Thoracic aorta (tissue), 2 donors: Measurements from ENCODE around the gene STON2. TPM values are rescaled to one million over a fixed set of nuclear protein-coding genes. Genes with fewer than 3 reads are reported as not detected.

Experiments used
- ATAC-seq: fragments of 150-250 bp; one replicate; pipeline ENCODE4 v1.8.0; 2017; ENCODE audit warnings: low read depth; ENCODE audit not compliant: insufficient number of reproducible peaks, low FRiP score
- DNase-seq: peaks from one replicate; pipeline ENCODE4 v3.0.0-alpha.2; 2020; ENCODE audit warnings: low spot score
- H3K27ac ChIP-seq, 2 donors: fragments of 200-600 bp; sonication (generic); 1 replicate in 1 of 2; 2 replicates in 1 of 2; pipeline ENCODE4 v1.5.1; 2016; ENCODE audit warnings: mild to moderate bottlenecking in 2 of 2, moderate library complexity in 2 of 2
- H3K27me3 ChIP-seq: fragments of 200-600 bp; sonication (generic); replicated peaks from 2 replicates; pipeline ENCODE4 v1.6.0; 2016; ENCODE audit warnings: mild to moderate bottlenecking; ENCODE audit not compliant: insufficient read depth
- H3K36me3 ChIP-seq: fragments of 200-600 bp; sonication (generic); one replicate; pipeline ENCODE4 v1.5.1; 2016
- H3K4me1 ChIP-seq, 2 donors: fragments of 200-600 bp; sonication (generic); 1 replicate in 1 of 2; 2 replicates in 1 of 2; pipeline versions ENCODE4 v1.5.1 to v1.6.0; 2016; ENCODE audit warnings: low read depth in 2 of 2, mild to moderate bottlenecking in 1 of 2; ENCODE audit not compliant: control insufficient read depth in 1 of 2
- H3K4me3 ChIP-seq: fragments of 200-600 bp; sonication (generic); 2 replicates; pipeline ENCODE4 v1.5.1; 2016; ENCODE audit warnings: mild to moderate bottlenecking
- H3K9me3 ChIP-seq: fragments of 200-600 bp; sonication (generic); 2 replicates; pipeline ENCODE4 v1.5.1; 2016
- CTCF ChIP-seq: fragments of 200-600 bp; sonication (generic); IDR thresholded peaks from one replicate; pipeline ENCODE4 v1.5.1; 2019; ENCODE audit warnings: antibody characterized with exemption
- total RNA-seq, 2 donors: library from RNA; depleted of rRNA; stranded (reverse); fragments of >200 nt; gene quantifications; one replicate each; pipeline versions ENCODE4 v1.1.0 to v1.2.3, GENCODE V29; 2016

Gene STON2
- total RNA-seq, 2 donors from 2014 or later = 8.1 to 10.4 TPM

- TF ChIP-seq CTCF = no peak
- no peaks in the 10 kb centered on the region for H3K4me1 ChIP-seq
- no peak overlapping the region for H3K4me3 ChIP-seq
- H3K27me3 ChIP-seq = no peaks in the 10 kb centered on the region
- no peak overlapping the region for H3K27ac ChIP-seq
- DNase-seq = no peak
- no peaks in the 10 kb centered on the region for H3K9me3 ChIP-seq
- no peaks in the 10 kb centered on the region for H3K36me3 ChIP-seq
- ATAC-seq = no peak
These were observed 9.4 kb downstream of the STON2 start for GRCh38 chr14:81390696-81391095.

GRCh38 chr14:81388336-81388735, 11.8 kb downstream of the STON2 start:
- no peaks in the 10 kb centered on the region for H3K9me3 ChIP-seq
- H3K27ac ChIP-seq = no peak overlapping the region
- DNase-seq (no peak), ATAC-seq (no peak)
- no peak overlapping the region for H3K4me3 ChIP-seq
- no peaks in the 10 kb centered on the region for H3K4me1 ChIP-seq
- no peaks in the 10 kb centered on the region for H3K36me3 ChIP-seq
- no peaks in the 10 kb centered on the region for H3K27me3 ChIP-seq
- no peak for TF ChIP-seq CTCF

DNA sequence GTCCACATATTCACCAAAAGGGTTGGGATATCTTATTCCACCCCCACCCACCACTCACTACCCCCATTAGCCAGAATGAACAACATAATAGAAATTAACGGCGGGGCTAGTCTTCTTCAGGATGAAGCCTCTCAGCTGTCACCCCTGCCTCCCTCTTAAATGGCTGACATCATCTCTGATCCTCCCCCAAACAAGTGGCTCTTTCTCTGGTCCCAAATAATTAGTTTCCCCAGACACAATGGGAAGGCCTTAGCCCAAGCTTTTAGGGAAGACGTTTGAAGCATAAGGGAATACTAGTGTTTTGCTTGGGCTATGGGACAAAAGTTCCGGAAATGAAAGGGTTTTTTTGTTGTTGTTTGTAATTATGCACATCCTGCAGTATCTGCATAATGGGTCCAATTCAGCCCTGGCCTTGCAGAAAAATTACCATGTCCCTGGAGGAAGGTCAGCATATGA, 13.8 kb downstream of the STON2 start:
- Histone ChIP-seq H3K27me3 (no peaks in the 10 kb centered on the region), H3K27ac (no peak overlapping the region), H3K9me3 (no peaks in the 10 kb centered on the region), H3K4me3 (no peak overlapping the region), H3K4me1 (no peaks in the 10 kb centered on the region), H3K36me3 (no peaks in the 10 kb centered on the region)
- DNase-seq (no peak), ATAC-seq (no peak)
- no peak for TF ChIP-seq CTCF

DNA sequence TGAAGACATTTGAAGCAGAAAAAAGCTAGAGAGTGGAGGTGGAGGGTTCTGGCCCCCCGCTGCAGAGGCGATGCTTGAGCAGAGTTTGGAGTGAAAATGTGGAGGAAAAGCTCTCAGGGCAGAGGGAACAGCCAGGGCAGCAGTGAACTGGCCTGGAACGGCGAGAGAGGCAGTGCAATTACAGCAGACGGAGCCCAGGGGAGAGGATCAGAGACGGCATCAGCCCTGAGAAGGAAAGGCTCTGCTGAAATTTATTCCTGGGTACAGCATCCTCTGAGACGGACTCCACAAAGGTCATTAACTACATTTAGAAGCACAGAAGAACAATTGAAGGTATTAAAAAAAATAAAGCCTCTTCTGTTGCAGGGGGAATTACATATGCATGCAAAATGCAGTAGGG, 14.2 kb downstream of the STON2 start:
- Histone ChIP-seq H3K4me1 (no peaks in the 10 kb centered on the region), H3K27me3 (no peaks in the 10 kb centered on the region), H3K27ac (no peak overlapping the region), H3K4me3 (no peak overlapping the region), H3K9me3 (no peaks in the 10 kb centered on the region), H3K36me3 (no peaks in the 10 kb centered on the region)
- no peak for ATAC-seq
- DNase-seq = no peak
- TF ChIP-seq CTCF = no peak

DNA sequence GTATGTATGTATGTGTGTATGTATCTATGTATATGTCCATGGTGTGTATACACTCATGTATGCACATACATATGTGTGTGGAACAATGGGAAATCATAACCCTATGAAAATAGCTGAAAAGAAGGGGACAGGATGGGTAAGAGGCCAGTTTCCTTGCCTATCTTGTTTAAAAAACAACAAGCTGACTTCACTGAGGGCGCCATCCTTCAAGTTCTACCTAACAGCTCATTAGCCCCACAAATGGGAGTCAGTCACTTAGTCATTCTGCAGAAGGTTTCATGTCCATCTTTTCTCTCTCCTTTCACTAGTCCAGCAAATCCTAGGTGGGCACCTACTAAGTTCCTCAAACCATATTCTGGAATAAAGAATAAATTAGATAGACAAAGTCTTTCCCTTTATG, 14.7 kb downstream of the STON2 start:
- H3K36me3 ChIP-seq = no peaks in the 10 kb centered on the region
- no peaks in the 10 kb centered on the region for H3K9me3 ChIP-seq
- H3K4me1 ChIP-seq = no peaks in the 10 kb centered on the region
- no peak overlapping the region for H3K27ac ChIP-seq
- H3K27me3 ChIP-seq = no peaks in the 10 kb centered on the region
- ATAC-seq (no peak), DNase-seq (no peak)
- TF ChIP-seq CTCF = no peak
- no peak overlapping the region for H3K4me3 ChIP-seq
